GM18861 (cell line): ENCODE results near the gene POLR3E.
"Not testable (repeated sequence)": the region's sequence is repeated elsewhere in the genome, so short reads cannot be mapped to it uniquely, and the experiment has no call there.

Experiments used
- ATAC-seq: cut with Tn5 transposase; IDR thresholded peaks from one replicate; pipeline ENCODE4 v1.9.1; 2021; ENCODE audit not compliant: unreplicated experiment

Gene POLR3E

GRCh38 chr16:22333457-22333994, 36.3 kb downstream of the POLR3E start:
- no peak for ATAC-seq

GRCh38 chr16:22335668-22336246, 38.5 kb downstream of the POLR3E start:
- no peak for ATAC-seq

GRCh38 chr16:22336581-22336980, 39.4 kb downstream of the POLR3E start:
- no peak for ATAC-seq

- ATAC-seq: no peak
Measured at GRCh38 chr16:22337045-22337444, 39.8 kb downstream of the POLR3E start.

GRCh38 chr16:22337849-22338635, 40.8 kb downstream of the POLR3E start:
- ATAC-seq: no peak

GRCh38 chr16:22340945-22341344, 43.7 kb downstream of the POLR3E start:
- no peak for ATAC-seq

GRCh38 chr16:22342082-22342481, 44.9 kb downstream of the POLR3E start:
- ATAC-seq: no peak

- ATAC-seq: no peak
Measured at GRCh38 chr16:22346483-22346882, 49.3 kb downstream of the POLR3E start.

GRCh38 chr16:22347100-22347820, 50.1 kb downstream of the POLR3E start:
- no peak for ATAC-seq

- no peak for ATAC-seq
Measured at GRCh38 chr16:22348291-22348690, 51.1 kb downstream of the POLR3E start.

- not testable (repeated sequence) for ATAC-seq
Measured at GRCh38 chr16:22351017-22351416, 53.8 kb downstream of the POLR3E start.

- ATAC-seq: no peak
Measured at GRCh38 chr16:22352140-22352539, 54.9 kb downstream of the POLR3E start.

- no peak for ATAC-seq
Measured at GRCh38 chr16:22352723-22353122, 55.5 kb downstream of the POLR3E start.

GRCh38 chr16:22353191-22353919, 56.1 kb downstream of the POLR3E start:
- no peak for ATAC-seq

GRCh38 chr16:22353933-22354541, 56.8 kb downstream of the POLR3E start:
- no peak for ATAC-seq

- no peak for ATAC-seq
Measured at GRCh38 chr16:22355487-22355908, 58.3 kb downstream of the POLR3E start.

- no peak for ATAC-seq
Measured at GRCh38 chr16:22356930-22357634, 59.9 kb downstream of the POLR3E start.

- ATAC-seq: peak; percentile 56
Measured at GRCh38 chr16:22357635-22357971, 60.4 kb downstream of the POLR3E start.

GRCh38 chr16:22358000-22358399, 60.8 kb downstream of the POLR3E start:
- ATAC-seq: peak; percentile 11

- ATAC-seq: no peak
Measured at GRCh38 chr16:22359679-22360078, 62.5 kb downstream of the POLR3E start.
